NOMO-1 treated with dmso at 0.1 percent for 144 hours (cell line): ENCODE data around the gene TRPC4.
"Not testable (repeated sequence)": the region's sequence is repeated elsewhere in the genome, so short reads cannot be mapped to it uniquely, and the experiment has no call there.

ENCODE experiments used
- DNase-seq: peaks from one replicate; lab custom pipeline; 2025; ENCODE audit not compliant: unreplicated experiment; lab: John Stamatoyannopoulos, UW

TRPC4 gene

DNA sequence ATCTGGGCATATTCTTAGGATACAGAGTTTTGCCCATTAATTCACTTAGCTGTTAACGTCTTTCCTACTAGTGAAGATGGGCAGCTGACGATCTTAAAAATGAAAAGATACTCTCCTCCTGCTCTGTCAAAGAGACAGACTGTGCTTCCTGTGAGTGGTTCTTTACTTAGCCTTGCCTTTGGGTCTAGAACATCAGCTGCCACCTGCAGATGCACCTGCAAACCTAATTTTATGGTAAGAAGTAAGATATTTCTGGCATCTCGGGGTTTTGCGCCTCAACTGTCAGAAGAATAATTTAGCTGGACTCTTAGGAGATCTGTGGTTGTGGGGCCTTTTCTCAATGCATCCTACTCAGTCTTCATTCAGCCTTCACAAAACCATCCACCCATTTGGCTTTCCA lies 36.2 kb downstream of the TRPC4 start:
- no peak for DNase-seq

DNA sequence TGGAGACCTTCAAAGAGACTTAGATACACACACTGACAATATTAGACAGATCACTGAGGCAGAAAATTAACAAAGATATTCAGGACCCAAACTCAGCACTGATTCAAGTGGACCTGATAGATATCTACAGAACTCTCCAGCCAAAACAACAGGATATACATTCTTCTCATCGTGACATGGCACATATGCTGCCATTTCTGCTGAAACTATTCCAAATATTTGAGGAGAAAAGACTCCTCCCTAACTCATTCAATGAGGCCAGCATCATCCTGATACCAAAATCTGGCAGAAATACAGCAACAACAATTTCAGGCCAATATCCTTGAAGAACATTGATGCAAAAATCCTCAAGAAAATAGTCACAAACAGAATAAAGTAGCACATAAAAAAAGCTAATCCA lies 53.3 kb downstream of the TRPC4 start:
- no peak for DNase-seq

DNA sequence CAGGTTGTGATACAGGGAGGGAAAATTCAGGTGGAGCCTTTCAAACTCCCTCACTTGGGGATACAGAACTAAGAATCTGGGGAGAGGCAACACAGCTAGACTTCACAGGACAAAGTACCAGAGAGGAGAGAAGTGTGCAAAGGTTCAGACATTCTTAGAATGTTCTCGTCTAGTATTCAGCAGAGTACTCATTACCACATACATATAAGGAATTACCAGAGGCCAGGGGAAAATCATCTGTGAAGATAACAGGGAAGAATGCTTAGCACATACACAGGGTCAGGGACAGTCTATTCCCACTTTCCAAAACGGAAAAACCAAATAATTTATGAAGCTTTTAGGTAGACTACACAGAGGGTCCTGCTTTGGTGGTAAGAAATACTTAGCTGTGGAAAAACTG lies 58.1 kb downstream of the TRPC4 start:
- DNase-seq, result no peak

DNA sequence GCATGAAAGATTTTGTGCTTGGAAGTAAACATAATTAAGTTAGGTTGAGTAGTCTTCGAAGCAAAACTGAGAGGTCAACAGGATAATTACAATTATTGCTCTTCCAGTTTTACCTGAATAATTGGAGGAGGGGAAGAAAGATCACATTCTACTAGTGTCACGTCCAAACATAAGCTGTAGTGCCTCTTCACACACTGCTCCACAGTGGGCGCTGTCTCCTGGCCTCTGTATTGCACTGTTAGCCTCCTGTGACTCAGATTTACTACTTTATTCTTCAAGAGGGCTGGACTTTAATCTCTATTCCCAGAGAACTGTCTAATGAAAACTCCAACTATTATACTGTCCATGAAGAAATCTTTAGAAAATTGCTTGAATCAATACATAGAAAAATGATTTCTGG lies 62.9 kb downstream of the TRPC4 start:
- DNase-seq, result no peak

DNA sequence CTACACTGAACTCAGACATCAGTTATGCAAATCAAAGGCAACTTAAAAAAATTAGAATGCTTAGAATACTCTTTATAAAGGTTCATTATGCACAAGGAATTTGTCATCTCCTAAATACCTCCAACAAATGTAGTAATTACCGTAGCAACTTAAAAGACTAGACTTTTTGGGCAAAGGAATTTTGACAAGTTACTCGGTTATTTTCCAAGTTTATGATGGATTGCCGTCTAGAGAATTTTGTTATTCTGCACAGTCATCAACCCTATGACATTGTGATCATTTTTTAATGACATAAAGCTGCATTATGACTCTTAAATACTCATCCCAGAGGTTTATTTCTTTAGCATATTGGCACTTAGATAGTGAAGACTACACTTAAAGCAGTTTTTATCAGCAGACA lies 71.9 kb downstream of the TRPC4 start:
- DNase-seq, result no peak

DNA sequence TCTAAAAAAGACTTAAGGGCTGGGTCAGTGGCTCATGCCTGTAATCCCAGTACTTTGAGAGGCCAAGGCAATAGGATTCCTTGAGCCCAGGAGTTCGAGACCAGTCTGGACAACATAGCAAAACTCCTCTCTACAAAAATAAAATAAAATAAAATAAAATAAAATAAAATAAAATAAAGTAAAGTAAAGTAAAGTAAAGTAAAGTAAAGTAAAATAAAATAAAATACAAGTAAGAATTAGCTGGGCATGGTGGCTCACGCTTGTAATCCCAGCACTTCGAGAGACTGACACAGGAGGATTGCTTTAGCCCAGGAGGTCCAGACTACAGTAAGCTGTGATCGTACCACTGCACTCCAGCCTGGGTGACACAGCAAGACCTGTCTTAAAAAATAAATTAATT lies 72.8 kb downstream of the TRPC4 start:
- DNase-seq, result not testable (repeated sequence)

DNA sequence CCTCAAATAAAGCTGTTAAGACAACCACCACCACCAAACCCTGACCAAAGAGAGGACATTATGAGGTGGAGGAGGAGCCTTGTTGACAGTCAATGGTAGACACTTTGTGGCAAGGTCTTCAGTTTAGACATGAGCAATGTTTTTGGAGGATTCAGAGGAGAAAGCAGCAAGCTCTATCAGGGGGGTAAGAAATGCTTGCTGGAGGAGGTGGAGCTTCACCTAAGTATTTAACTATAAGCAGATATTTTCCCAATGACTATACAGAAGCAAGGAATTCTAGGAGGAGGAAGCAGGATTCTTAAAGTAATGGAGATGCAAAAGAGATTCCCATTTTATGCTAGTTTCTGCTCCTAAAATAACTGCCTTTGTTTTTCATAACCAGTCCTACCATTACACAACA lies 74.2 kb downstream of the TRPC4 start:
- no peak for DNase-seq

DNA sequence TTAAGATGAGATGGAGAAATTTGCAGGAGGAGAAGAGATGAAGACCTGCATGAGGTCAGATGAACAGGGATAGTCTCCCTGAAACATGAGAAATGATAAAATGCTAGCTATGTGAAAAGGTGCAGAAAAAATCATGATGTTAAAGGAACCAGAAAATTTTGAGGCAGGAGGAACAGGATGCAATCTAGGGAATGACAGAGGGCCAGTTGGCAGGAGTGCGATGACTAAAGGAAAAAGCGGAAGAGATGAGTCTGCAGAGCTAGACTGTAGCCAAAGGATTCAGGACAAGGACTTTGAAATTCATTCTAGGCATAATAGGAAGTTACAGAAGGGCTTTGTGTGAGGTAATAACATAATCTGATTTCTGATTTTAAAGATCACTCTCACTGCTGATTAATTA lies 77.9 kb downstream of the TRPC4 start:
- DNase-seq, result no peak

DNA sequence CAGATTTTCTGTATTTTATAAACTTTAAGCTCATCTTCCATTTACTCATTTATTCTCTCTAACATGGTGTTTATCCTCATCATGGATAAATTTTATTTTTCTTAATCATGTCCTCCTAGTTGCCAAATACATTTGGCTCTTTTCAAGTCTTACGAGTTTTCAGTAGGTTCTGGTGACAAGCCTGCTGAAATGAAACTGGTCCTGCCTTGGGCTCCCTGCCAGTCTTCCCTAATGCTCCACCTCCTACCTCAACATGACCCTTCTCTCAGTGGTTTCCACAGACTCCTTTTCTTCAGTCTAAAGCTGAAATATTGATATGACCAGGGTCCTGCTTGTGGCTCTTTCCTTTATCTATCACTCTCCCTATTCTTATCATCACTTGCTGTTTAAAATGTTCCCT lies 81.2 kb downstream of the TRPC4 start:
- DNase-seq, result no peak

DNA sequence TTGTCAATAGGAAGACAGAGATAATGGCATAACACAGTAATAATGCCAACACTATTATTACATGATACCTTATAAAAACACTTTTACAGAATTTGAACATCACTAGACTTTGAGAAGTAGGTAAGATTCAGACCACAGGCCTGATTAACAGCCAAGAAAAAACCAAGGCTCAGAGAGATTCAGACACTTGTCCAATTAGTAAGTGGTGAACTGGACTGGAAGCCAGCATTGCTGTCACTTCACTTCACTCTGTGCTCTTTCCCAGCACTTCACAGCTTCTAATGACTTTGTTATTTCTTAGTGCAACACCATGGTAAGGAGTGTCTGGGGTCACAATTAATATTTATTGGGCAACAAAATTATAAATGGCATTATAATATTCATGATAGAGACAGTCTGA lies 91.9 kb downstream of the TRPC4 start:
- no peak for DNase-seq

DNA sequence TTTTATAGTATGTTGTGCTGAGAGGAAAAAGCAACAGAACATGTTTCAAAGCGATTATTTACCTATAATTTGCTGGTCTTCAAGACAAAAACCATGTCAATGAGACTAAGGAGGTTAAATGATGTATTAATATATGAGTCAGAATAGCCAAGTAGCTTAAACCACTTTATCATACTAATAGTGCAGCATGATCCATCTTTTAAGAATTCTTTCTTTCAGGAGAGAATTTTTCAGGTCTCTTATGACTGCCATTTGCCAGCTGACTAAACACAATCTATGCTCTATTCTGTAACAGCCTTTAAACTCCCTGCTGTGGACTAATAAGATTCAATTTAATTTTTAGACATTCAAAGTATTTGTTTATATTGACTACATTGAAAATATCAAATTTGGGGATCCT lies 93.7 kb downstream of the TRPC4 start:
- DNase-seq, result no peak

DNA sequence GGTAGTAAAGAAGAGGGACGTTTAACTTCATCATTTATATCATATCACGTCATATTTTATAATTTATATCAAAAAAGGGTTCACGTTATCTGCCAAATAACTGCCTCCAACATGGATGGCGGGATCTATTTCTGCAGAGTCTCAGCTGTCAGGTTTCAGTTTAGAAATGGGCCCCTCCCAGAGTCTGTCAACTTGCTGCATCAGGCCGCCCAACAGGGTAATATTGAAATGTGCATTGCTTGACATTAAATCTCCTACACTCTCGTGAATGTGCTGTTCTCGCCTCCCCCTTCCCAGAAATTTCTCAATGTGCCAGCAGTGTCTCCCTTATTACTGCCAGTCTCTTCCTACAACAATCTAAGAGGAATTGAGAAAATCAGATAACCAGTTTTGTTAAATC lies 96.9 kb downstream of the TRPC4 start:
- no peak for DNase-seq

DNA sequence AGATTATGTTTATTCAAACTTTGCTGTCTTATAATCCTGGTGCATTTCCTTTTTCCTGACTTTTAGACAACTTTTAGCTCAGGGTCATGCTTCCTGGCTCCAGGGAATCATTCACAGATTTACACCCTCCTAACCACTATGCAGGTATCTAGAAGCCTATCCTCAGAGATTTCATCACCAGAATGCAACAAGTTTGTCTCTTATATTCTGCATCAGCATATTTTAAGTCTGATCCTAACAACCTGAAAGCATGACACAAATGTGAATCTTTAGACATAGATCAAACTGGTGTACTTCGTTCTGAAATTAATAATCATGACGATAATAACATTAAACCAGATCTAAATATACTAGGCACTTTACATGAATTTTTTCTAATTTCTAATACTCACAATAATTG lies 100.0 kb downstream of the TRPC4 start:
- no peak for DNase-seq

DNA sequence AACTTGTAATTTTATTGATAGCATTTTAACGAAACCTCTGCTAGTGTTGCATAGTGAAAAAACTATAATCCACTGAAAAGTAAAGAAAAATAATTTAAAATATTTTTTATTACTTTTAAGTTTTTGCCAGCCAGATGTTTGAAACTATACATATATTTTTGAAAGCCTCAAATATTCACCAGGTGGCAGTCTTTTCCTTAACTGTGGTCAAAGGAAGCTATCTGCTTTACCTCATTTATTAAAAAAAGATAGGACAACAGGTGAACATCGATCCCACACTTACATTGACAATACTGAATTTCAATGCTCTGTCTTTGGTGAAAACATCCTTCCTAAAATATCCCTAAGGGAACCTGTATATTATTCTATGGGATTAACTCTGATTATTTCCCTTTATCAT lies 100.5 kb downstream of the TRPC4 start:
- DNase-seq, result no peak

DNA sequence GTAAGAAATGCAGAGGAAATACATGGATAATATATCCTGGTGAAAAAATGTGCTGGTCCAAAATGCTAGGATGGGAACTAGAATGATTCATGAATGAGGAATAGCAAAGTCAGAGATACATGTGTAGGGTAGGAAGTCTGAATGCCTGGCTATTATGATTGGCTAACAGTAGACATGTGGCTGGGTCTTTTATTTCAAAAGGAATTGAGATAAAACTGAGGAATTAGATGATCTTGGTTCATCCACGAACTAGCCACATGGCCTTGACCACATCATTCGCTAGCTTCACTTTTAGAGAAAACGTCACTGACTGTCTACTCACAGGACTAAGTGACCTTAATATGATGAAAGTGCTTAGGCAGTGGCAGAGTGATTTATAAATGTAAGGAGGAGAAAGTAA lies 103.1 kb downstream of the TRPC4 start:
- no peak for DNase-seq

DNA sequence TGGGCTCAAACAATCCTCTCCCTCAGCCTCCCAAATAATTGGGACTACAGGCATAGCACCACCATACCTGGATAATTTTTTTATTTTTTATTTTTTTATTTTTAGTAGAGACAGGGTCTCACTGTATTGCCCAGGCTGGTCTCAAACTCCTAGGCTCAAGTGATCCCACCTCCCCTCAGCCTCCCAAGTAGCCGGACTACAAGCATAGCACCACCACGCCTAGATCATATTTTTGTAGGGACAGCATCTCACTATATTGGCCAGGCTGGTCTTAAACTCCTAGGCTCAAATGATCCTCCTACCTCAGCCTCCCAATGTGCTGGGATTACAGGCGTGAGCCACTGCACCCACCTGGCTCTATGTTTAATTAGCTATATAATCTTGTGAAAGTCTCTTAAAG lies 114.2 kb downstream of the TRPC4 start:
- no peak for DNase-seq

DNA sequence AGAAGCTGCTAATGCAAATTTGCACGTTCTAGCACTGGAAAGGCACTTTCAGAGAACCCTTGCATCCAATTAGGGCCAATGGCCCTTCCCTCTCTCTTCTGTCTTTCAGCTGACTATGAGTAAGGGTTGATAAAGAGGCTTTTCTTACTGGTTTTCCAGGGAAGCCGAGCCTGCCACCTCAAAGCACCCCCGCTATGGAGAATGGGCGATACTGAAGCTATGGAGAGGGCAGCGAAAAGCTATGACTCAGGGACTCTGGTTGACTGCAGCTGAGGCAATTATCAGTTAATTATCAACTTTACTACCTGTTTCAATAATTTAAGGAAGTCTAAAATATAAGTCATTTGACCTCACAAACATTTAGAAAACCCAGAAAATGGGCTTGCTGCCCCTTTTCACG lies 115.8 kb downstream of the TRPC4 start:
- DNase-seq, result no peak

DNA sequence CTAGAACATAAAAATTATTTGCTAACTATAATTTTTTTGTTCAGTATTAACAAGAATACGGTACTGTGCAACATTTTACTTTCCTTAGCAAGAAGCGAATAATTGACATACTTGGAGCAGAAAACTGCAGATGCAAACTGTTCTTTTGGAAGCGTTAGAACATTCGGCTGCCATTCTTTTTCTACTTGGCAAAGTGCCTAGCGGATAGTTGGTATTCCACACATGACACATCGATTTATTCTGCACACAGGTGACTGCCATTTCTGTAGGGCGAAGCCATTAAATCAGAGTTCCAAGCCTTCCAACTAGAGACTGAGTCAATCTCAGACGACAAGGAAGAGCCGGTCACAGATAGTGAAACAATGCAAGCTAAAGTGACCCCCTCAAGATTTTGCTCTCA lies 117.4 kb downstream of the TRPC4 start:
- DNase-seq, result no peak

DNA sequence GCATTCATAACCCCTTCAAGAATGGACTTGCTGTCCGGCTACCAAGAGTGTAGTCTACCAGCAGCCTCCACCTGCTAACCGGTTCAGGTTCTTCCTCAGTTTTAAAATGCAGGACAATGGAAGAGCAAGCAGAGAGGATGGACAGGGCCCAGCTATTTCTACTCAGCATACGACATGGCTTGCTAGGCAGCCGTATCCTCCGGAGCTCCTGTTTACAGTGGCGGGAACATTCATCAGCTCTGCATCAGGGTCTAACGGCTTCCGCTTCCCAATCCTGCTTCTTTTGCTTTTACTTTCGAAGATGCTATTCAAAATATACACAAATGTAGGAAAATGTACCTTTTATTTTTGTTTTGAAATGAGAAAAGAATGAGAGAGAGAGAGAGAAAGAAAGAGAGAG lies 118.5 kb downstream of the TRPC4 start:
- DNase-seq, result no peak

DNA sequence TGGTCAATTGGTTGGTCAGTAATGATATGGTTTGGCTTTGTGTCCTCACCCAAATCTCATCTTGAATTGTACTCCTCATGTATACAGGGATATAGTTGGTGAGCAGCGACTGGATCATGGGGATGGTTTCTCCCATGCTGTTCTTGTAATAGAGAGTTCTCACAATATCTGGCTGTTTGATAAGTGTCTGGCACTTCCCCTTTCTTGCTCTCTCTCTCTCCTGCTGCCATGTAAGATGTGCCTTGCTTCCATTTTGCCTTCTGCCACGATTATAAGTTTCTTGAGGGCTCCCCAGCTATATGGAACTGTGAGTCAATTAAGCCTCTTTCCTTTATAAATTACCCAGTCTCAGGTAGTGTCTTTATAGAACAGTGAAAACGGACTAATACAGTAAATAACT lies 120.7 kb downstream of the TRPC4 start:
- DNase-seq, result no peak

DNA sequence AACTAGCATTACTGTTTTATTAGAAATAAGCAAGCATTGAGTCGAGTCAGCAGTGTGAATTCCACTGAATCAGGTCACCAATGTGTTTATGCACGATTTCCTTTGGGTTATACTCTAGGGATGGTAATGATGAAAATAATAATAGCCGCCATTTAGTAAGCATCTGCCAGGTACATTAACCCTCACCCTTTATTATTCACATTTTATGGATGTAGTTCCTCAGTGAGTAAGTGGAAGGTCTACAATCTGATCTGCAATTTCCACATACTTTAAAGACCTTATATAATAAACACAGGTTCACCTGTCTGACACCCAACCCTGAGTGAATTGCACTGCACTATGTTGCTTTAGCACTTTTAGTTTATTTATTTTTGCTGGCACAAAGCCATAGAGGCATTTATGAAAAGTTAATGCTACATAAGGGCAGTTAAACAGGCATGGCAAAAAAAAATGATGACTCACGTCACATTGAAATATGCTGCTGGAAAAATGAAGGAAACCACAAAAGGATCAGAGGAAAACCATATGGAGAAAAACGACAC lies 122.4 kb downstream of the TRPC4 start:
- no peak for DNase-seq

DNA sequence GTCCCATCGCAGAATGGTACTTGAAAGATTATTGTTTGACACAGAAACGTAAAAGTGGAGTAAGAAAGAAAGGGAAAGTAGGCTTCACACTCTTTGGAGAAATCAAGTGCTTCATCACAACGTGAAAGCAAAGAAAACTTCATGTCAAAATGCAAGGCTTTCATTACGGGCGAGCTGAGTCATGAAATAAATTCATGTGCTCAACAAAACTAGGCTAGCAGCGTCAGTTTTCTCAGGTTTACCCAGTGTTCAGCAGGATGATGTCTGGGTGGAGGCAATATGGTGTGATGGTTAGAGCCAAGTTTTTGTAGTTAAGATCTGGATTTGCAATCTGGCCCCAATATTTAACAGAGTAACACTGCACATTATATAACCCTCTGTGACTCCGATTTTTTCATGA lies 128.0 kb downstream of the TRPC4 start:
- no peak for DNase-seq

DNA sequence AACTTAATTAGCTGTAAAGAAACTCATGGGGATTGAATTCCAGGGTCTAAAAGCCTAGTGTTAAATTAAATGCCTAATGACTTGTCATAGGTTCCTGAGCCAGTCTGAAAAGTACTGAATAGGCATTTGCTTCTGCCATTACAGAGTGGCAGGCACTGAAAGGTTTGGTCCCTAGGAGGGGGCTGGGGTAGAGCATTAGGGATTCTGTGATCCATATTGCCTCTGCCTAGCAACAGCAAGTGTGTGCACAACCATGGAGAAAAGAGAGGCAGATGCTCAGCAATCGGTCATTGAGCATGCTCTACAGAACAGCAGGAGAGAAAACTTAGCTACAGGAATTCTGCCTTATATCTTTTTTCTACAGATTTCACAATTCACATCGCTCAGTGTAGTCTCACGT lies 133.5 kb downstream of the TRPC4 start:
- DNase-seq, result no peak

DNA sequence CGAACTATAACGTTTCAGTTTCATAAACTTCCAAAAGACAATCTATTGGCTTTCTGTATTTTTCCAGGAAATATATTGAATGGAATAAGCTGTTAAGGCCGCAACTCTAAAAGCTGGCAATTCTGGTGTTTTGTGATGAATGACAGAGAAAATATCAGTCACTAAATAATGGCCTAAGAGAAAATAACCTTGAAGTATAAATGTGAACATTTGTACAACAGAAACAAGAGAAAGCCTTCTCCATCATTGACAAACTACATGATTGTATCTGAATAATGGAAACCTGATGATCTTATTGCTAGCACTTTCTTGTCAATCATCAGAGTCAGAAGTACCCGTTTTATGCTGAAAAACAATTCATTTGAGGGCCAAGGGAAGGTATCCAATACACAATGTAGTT lies 134.3 kb downstream of the TRPC4 start:
- no peak for DNase-seq
